Lower lobe of right lung (tissue), 2 donors: ENCODE results near the gene LPIN3. TPM values are rescaled to one million over a fixed set of nuclear protein-coding genes. Genes with fewer than 3 reads are reported as not detected.

Experiments used
- ATAC-seq, 2 donors: fragments of 200-7000 bp; cut with Tn5 transposase; one replicate each; pipeline ENCODE4 v1.9.1; 2020 to 2022; ENCODE audit warnings: mild to moderate bottlenecking in 2 of 2, moderate library complexity in 2 of 2
- DNase-seq: peaks from one replicate; pipeline ENCODE4 v3.0.0-alpha.2; 2020
- H3K27ac ChIP-seq: fragments of 200-600 bp; one replicate; pipeline ENCODE4 v1.8.0; 2022
- H3K27me3 ChIP-seq: fragments of 200-600 bp; one replicate; pipeline ENCODE4 v1.8.0; 2022; ENCODE audit warnings: low read depth
- H3K36me3 ChIP-seq: fragments of 200-600 bp; one replicate; pipeline ENCODE4 v1.8.0; 2022; ENCODE audit warnings: mild to moderate bottlenecking
- H3K4me1 ChIP-seq: fragments of 200-600 bp; one replicate; pipeline ENCODE4 v1.8.0; 2022
- H3K4me3 ChIP-seq: fragments of 200-600 bp; one replicate; pipeline ENCODE4 v1.8.0; 2022; ENCODE audit warnings: mild to moderate bottlenecking
- H3K9me3 ChIP-seq: fragments of 200-600 bp; one replicate; pipeline ENCODE4 v1.8.0; 2022
- CTCF ChIP-seq: fragments of 200-600 bp; IDR thresholded peaks from one replicate; pipeline ENCODE4 v1.8.0; 2022; ENCODE audit warnings: antibody characterized with exemption, mild to moderate bottlenecking
- intact Hi-C: fragments of 100-400 bp; cut with DNase I; formaldehyde crosslinking; loops from one replicate; pipeline ENCODE4 v1.11.0; 2022
- total RNA-seq: library from RNA; stranded (reverse); fragmentation: NEBNext Ultra II Directional; extraction: Animal tissue kit (Norgen Biotek cat#: 25700); gene quantifications from one replicate; pipeline ENCODE4 v1.2.1, GENCODE V29; 2021
- donor health status: DM: no; HTN: yes; CAD: no; lungs with severe emphysema.

Gene LPIN3
- total RNA-seq, 1 donor from 2014 or later, result 16.3 TPM

- no peak overlapping the region for H3K4me3 ChIP-seq
- intact Hi-C loops, result no loop called here
- no peak overlapping the region for H3K27ac ChIP-seq
- H3K9me3 ChIP-seq, result no peaks in the 10 kb centered on the region
- TF ChIP-seq CTCF, result no peak
- DNase-seq (no peak), ATAC-seq (no peak)
- peaks cover 4% of the 10 kb centered on the region for H3K4me1 ChIP-seq
- H3K36me3 ChIP-seq, result peaks cover 13% of the 10 kb centered on the region
- peaks cover 25% of the 10 kb centered on the region for H3K27me3 ChIP-seq
Observed at GRCh38 chr20:41361757-41362747, 21.4 kb downstream of the LPIN3 start.

DNA sequence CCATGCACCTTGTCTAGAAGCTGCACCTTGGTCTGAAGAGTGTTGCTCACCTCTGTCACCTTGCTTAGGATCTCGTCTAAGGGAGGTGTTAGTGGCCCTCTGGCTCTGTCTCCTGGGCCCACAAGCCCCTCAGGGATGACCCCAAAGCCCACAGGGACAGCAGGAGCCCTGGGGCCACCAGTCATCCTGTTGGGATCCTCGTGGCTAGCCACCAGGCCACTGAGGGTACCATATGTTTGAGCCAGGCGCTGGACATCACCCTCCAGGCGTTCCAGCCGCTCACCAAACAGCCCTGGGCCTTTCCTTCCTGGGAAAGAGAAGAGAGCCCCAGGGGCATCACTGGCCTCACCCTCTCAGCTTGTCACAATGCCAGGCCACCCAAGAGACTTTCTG is 22.1 kb downstream of the LPIN3 start:
- TF ChIP-seq CTCF, result no peak
- peaks cover 32% of the 10 kb centered on the region for H3K27me3 ChIP-seq

DNA sequence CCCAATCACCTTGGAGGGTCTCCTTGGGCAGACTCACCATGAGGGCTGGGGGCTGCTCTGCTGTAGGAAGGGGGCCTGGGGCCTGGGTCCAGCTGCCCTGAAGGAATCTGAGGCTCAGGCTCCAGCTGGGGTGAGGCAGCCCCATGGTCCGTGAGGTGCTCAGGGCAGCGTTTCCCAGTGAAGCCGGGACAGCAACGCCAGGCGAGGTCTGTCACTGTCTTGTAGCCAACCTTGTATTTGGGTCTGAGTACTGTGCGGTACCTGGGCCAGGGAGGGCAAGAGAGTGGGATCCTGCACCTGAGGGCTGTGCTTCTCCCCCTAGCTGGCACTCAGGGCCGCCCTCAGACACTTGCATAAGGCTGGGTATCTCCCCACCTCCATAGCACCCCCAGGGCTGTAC is 23.0 kb downstream of the LPIN3 start:
- Histone ChIP-seq H3K9me3 (no peaks in the 10 kb centered on the region), H3K27ac (no peak overlapping the region), H3K4me3 (no peak overlapping the region), H3K27me3 (peaks cover 38% of the 10 kb centered on the region), H3K36me3 (no peaks in the 10 kb centered on the region), H3K4me1 (peaks cover 4% of the 10 kb centered on the region)
- intact Hi-C loops, result no loop called here
- DNase-seq, result no peak
- no peak for TF ChIP-seq CTCF
- no peak for ATAC-seq

More for the DNA sequence above, 22.1 kb downstream of the LPIN3 start:
- Histone ChIP-seq H3K9me3 (no peaks in the 10 kb centered on the region), H3K27ac (no peak overlapping the region), H3K4me3 (no peak overlapping the region), H3K4me1 (peaks cover 4% of the 10 kb centered on the region), H3K36me3 (peaks cover 6% of the 10 kb centered on the region)
- intact Hi-C loops, result no loop called here
- no peak for DNase-seq
- ATAC-seq, result no peak

DNA sequence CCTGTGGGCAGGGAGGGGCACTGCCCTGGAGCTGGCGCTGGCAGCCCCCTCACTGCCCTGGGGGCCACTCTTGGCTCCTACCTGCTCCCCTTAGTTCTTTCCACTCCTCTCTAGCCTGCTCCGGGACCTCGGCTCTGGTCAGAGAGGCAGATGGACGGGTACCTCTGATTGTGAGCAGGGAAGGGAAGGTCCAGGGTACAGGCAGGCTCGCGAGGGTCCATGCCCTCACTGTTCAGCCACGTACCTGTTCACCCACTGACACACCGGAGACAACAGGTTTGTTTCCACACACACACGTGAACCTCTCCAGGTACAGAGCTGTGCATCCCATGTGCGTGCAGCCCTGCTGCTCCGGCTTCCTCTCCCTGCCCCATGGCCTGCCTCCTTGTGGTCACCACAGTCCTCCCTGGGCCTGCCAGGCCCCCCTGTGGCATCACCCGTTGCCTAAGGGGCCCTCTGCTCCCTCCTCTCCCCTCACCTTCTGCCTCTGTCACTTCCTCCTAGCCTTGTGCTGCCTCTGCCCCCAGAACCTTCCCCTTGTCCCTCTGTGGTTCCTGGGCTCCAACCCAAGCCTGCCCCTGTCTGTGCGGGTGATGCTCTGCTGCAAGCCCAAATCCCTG is 23.7 kb downstream of the LPIN3 start:
- Histone ChIP-seq H3K36me3 (no peaks in the 10 kb centered on the region), H3K27me3 (peaks cover 42% of the 10 kb centered on the region), H3K9me3 (no peaks in the 10 kb centered on the region), H3K4me3 (no peak overlapping the region), H3K27ac (no peak overlapping the region), H3K4me1 (peaks cover 4% of the 10 kb centered on the region)
- DNase-seq, result no peak
- intact Hi-C loops, result no loop called here
- no peak for TF ChIP-seq CTCF
- ATAC-seq, result no peak

DNA sequence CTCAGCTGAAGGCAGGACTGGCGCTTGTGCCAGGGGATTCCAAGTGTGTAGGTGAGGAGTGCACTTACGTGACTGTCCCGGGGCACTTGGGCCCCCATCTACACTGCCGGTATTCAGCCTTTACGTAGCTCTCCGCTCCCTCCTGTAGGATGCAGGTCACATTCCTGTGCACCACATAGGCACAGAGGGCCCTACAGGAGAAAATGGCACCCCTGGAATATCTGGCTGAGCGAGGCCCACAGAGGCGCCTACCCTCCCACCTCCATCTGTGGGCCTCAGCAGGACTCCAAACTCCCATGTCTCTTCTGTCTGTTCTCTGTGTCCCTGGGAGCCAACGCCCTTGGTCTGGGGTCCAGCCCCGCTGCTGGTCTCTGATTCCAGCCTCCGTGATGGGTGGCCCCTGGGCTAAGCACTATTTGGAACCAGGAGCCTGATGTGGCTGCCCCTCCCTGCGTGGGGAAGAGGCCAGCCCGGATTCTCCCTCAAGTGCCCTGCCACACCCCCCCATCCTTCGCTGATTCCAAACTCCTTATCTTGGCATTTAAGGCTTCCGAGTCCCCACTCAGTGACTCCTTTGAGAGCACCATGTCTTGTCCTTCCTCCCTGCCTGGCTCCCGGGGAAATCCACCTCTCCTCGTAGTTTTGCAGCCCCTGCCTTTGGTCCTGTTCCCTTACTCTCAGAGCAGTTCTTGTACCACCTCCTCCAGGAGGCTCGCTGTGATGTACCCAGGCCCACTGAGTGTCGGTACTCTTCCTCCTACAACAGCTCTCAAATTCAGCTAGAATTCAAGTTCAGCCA is 24.5 kb downstream of the LPIN3 start:
- no peak overlapping the region for H3K4me3 ChIP-seq
- ATAC-seq, result no peak
- no peaks in the 10 kb centered on the region for H3K36me3 ChIP-seq
- DNase-seq, result no peak
- H3K27me3 ChIP-seq, result peaks cover 42% of the 10 kb centered on the region
- peaks cover 4% of the 10 kb centered on the region for H3K4me1 ChIP-seq
- no peaks in the 10 kb centered on the region for H3K9me3 ChIP-seq
- intact Hi-C loops, result no loop called here
- TF ChIP-seq CTCF, result no peak
- no peak overlapping the region for H3K27ac ChIP-seq
